HCEC 1CT (cell line): ENCODE data around the gene MECP2.
"Not testable (repeated sequence)": the region's sequence is repeated elsewhere in the genome, so short reads cannot be mapped to it uniquely, and the experiment has no call there.

Experiments
- DNase-seq: peaks from one replicate; pipeline ENCODE4 v3.0.0-alpha.2; 2017

Gene MECP2

GRCh38 chrX:154014429-154015380 is 82.8 kb downstream of the MECP2 start:
- DNase-seq, result no peak

DNA sequence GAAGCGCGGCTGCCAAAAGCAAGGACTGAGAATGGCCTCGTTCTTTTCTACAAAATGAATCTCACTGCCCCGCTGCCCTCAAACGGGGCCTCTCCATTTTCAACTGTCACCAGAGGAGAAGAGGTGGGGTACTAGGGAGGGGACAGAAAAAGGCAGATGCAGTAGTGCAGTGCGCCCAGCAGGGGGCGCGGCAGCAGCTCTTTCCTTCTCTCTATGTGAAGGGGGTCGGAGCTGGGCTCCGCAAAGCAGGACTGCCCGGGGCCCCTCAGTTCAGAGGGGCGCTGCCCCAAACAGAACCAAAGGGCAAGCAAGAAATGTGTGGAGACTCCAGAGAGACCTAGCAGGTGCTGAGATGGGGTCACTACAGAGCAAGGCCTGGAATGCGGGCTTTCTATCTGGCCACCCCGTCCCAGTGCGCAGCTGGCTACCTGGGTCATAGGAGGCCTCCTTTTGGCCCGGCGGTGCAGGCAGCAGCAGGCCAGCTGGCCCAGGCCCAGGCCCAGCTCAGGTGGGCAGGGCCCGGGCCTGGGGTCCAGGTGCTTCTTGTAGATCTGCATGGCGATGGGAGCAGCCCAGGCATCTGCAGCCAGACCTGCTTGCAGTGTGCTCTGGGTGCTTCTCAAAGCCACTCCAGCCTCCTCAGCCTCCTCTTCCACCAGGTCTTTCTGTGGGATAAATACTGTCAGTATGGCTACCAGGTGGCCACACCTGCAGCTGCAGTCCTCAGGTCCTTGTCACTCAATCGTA is 83.7 kb downstream of the MECP2 start:
- DNase-seq, result no peak

GRCh38 chrX:154013001-154013421 is 84.5 kb downstream of the MECP2 start:
- no peak for DNase-seq

DNA sequence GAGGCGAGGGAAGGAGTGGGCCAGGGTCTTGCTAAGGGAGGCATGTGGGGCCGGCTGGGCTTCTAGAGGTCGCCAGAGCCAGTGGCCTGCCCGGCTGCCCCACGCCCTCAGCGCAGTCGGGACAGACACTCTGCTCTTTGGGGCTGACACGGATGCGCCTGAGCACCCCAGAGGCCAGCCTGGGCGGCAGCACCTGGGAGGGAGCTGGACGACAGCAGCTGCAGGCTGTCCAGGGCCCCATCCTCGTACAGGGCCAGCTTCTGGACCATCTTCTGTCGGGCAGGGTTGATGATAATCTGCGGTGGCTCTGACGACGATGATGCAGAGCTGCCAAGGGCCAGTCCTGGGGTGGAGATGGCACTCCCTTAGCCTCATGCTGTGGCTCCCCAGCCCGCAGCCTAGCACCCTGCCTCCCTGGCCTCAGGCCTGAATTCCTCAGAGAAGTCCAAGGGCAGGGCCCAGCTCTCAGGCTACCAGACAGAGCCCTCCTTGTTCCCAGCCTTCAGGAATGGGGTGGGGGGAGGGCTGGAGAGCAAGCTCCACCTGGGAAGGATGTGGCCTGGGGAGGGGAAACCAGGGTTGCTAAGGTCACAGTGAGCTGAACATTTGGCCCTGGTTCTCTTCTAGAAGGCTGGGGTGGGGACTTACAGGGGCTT is 85.1 kb downstream of the MECP2 start:
- no peak for DNase-seq

DNA sequence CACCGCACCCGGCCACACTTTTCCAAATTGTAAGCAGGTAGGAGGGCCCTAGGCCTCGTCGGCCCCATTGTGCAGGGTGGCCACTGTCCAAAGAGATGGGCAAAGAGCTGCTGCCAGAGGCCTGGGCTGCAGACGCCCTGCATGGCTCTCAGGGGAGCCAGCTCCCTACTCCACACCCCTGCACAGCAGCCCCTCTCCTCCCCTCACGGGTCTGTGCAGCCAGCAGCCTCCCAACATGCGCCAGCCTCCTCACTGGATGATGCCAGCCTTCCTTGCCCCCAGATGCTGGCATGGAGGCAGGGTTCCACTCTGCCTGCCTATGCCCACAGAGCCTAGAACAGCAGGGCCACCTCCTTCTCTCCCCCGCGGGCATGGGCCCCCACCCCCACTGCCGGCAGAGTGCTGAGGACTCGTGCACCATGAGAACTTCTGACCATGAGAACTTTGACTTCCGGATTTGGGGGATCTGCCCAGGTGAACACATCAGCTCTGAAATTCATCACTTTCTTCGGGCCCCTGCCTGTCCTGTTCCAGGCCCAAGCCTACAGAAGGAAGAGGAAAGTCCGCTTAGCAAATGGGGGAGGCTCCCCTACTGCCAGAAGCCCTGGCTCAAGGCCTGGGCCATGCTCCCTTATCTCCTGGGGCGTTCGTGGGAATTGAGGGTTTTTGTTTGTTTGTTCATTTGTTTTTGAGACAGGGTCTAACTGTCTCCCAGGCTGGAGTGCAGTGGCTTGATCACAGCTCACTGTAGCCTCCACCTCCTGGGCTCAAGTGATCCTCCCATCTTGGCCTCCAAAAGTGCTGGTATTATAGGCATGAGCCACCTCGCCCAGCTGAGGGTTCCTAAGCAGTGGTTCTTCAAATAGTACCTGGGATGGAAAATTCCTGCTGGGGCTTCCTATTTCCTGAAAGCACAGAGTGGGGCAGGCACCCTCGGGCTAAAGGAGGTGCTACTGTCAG is 85.9 kb downstream of the MECP2 start:
- no peak for DNase-seq

DNA sequence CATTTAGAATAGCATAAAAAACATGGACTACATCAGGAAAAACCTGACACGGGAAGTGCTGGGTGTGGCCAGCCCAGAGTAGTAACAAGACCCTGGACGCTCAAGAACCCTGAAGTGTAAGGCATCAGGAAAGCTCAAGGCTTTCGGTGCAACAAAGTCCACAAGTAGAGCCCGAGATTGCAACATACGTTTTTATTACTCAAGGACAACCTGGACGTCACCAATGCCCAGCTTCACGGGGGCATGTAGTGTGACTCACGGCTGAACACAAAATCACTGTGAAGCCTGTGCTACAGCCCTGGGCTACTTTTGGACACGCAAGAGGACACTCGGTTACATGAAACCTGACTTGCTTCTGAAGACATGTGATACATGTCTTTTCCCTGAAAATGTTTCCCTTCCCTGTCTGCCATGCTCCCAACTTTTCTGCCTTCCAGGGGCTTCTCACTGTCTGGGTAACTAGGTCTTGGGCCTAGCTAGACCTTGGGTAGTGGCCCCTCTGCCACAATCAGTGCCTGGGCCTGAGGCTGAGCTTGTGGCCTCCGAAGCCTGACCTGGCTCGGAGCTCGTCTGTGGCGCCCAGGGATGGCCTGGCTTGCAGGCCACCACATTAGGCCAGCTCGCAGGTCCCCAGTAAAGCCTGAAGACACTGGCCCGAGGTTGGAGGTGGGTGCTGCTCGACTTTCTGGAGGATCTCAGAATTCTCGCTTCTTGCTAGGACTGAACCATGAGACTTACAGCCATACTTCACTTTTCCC is 87.0 kb downstream of the MECP2 start:
- no peak for DNase-seq

- DNase-seq, result no peak
Observed at GRCh38 chrX:154008521-154008920, 89.0 kb downstream of the MECP2 start.

DNA sequence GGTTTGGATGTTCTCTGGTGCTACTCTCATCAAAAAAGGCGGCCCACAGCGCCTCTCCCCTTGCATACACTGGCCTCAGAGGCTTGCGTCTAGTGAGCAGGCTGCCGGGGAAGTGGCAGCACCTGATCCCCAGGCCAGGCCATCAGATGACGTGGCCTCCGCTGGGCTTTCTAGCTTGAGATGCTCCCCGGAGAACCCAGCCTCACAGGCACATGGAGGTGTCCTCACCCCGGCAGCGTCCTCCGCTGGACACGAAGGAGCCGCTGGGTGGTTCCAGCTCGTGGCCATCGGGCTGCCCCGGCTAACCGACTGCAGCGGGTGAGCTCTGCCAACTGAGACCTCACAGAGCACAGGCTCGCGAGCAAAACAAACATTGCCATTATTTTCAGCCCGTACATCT is 90.6 kb downstream of the MECP2 start:
- DNase-seq, result no peak

GRCh38 chrX:154004315-154004714 is 93.2 kb downstream of the MECP2 start:
- DNase-seq, result no peak

DNA sequence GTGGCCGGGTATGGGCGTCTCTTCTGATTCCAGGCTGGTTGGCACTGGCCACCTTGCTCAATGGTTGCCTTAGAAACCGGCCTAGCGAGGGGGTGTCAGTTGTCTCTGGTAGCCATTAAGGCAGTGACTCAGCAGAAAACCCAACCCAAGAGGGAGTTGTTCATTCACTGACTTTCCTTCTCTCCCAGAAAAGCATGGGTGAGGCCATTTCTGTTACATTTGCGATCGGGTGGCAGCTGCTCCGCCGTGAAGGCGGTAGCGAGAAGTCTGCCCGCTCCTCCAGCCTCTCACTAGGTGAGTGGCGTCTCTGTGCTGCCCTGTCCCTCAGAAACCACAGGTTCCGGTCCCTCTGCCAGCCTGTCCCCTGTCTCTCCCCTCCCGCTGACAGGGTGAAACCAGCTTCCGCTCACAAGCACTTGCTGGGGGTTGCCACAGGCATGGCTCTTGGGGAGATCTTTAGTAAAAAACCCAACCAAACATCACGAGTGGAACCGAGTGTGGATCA is 95.2 kb downstream of the MECP2 start:
- DNase-seq, result no peak

DNA sequence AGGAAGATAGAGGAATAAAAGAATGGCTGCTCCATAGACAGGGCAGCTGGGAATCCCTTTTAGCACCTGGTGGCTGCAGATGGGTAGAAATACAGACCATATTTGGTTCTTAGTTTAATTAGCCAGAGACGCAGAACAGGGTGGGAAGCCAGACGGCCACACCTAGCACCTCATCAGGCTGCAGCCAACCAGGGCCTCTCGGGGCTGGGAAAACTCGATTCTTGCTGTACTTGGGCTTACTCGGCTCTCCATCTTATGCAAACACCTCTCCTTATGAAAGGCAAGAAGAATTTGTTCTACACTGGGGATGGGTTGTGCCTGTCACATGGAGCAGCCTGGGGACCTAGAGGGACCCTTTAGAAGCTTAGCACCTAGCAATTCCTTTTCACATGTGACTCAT is 97.5 kb downstream of the MECP2 start:
- no peak for DNase-seq

GRCh38 chrX:153999359-154000037 is 98.0 kb downstream of the MECP2 start:
- no peak for DNase-seq

DNA sequence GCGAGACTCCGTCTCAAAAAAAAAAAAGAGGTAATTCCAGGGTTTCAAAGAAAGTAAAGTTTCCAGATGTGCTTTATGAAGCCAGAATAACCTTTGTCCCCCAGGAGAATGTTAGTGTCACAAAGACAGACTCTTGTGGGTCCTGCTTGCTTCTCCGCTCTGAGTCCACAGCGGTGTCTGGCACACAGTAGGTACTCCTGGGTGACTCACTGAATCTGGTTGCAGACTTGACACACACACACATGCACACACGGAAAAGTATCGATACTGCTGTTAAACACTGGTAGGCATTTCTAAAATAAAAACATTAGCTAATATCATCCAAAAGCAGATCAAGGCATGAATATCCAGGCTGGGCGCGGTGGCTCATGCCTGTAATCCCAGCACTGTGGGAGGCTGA is 102.0 kb downstream of the MECP2 start:
- DNase-seq, result no peak

- DNase-seq, result not testable (repeated sequence)
Observed at GRCh38 chrX:153994398-153994797, 103.1 kb downstream of the MECP2 start.

DNA sequence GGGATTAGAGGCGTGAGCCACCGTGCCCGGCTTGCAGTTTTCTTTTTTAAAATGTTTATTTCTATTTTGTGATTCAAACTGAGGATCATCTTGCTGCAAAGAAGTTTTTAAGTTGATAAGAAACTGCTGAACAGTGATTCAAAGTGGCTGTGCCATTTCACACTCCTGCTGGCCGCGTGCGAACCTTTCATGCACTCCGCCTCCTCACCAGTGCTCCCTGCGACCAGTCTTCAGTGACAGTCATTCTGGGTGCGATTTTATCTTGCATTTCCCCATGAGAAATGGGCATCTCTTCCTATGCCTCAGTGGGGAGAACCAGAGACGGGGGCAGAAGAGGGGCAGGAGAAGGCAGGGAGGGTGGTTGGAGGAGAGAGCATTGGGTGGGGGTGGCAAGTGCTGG is 103.5 kb downstream of the MECP2 start:
- DNase-seq, result no peak

GRCh38 chrX:153993079-153993478 is 104.4 kb downstream of the MECP2 start:
- DNase-seq, result no peak

GRCh38 chrX:153992180-153992579 is 105.3 kb downstream of the MECP2 start:
- no peak for DNase-seq

DNA sequence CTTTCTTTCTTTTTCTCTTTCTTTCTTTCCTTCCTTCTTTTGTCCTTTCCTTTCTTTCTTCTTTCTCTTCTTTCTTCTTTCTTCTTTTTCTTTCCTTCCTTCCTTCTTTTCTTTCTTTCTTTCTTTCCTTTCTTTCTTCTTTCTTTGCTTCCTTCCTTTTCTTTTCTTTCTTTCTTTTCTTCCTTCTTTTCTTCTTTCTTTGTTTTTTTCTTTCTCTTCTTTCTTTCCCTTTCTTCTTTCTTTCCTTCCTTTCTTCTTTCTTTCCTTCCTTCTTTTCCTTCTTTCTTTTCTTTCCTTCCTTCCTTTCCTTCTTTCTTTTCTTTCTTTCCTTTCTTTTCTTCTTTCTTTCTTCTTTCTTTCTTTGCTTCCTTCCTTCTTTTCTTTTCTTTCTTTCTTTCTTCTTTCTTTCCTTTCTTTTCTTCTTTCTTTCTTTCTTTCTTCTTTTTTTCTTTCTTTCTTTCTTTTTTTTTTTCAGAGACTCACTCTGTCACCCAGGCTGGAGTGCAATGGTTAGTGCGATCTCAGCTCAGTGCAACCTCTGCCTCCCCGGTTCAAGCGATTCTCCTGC is 106.4 kb downstream of the MECP2 start:
- DNase-seq, result no peak

DNA sequence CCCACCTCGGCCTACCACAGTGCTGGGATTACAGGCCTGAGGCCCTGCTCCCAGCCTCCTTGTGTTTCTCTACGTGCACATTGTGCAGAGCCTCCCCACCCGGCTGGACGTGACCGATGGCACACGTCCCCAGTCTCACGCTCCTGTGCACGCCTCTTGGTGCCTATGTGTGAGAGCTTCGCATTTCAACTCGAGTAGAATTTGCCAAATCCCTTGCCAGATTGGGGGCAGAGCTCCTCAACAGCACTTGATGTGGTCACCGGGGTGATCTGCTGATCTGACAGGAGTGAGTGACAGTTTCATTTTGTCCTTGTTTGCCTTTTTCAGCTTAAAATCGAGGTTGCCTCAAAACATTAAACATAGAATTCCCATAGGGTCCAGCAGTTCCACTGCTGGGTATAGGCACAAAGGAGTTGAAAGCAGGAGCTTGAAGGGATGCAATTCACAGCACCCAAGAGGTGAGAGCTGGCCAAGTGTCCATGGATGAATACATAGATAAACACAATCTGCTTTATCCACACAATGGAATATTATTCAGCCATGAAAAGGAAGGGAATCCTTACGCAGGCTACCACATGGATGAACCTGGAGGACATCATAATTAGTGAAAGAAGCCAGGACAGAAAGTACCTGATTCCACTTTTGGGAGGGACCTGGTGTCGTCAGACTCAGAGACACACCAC is 107.4 kb downstream of the MECP2 start:
- no peak for DNase-seq

DNA sequence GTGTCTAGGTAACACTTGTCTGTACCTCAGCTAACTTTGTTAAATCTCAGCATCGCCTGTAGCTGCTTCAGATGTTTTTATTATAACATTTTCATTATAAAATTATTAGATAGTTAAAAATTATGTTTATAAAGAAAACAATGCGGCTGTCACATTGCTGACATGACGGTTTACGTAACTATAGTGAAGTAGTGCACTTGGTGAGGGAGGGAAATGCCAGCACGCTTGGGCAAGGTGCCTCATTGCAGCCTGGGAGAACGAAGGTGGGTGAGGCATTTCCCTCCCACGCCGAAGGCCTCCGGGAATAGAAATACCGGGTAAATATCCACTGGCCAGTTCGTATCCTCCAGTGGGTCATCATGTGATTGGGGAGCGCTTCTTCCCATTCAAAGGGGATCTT is 109.0 kb downstream of the MECP2 start:
- no peak for DNase-seq
